Esophagus muscularis mucosa (tissue), 3 donors: ENCODE data around the gene SKOR2.

ENCODE experiments used
- CTCF ChIP-seq, 3 experiments: fragments of 200-600 bp in 2 of 3; fragments of 450-650 bp in 1 of 3; sonication (generic) in 2 of 3; IDR thresholded peaks; one replicate each; pipeline ENCODE4 v1.5.1; 2017 to 2019; ENCODE audit warnings: antibody characterized with exemption in 3 of 3, mild to moderate bottlenecking in 2 of 3, moderate library complexity in 1 of 3
- POLR2A ChIP-seq: fragments of 450-650 bp; IDR thresholded peaks from one replicate; pipeline ENCODE4 v1.6.1; 2017; ENCODE audit warnings: antibody characterized with exemption, moderate library complexity, mild to moderate bottlenecking, low read depth
- POLR2AphosphoS5 ChIP-seq, 2 donors: sonication (generic); formaldehyde crosslinking; IDR thresholded peaks; one replicate each; pipeline ENCODE4 v1.6.1; 2017; ENCODE audit warnings: antibody characterized with exemption in 2 of 2

DNA sequence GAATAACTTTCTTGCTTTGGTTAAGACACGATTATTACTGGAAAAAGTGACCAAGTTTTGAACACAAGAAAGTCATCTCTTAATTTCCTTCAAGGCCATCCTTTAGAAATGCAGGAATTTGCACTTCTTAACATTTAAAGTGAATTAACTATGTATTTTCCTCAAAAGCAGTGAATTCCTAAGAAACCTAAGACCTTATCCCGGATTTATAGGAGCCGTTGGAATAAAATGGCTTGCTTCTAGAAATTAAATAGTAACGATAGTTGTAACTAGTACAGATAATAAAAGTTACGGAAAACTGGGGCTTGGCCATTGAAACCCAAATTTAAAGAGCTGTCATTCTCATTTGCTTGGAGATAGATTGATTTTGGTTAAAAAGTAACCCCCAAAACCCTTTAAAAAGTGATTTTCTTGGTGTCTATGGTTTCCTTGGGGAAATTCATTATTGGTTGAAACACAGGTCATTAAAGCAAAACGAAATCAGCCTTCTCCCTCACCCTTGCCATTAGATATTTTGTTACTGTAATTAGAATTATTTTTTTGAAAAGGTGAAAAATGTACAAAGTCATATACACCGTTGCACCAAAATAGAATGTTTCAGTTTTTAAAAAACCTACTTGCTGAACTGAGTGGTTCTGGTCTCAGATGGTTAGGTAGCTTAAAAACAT is 2.0 kb downstream of the SKOR2 start:
- no peak for TF ChIP-seq POLR2A
- no peak for TF ChIP-seq CTCF (IDR thresholded peaks at IDR 0.05)
- TF ChIP-seq POLR2AphosphoS5 (IDR thresholded peaks at IDR 0.05) = no peak
